Cardiac ventricle fibroblast (primary cell): ENCODE data around the gene POLH. TPM values are rescaled to one million over a fixed set of nuclear protein-coding genes. Genes with fewer than 3 reads are reported as not detected.

Source experiments
- total RNA-seq: library from RNA; depleted of rRNA; stranded (reverse); fragments of >200 nt; gene quantifications from 2 replicates; pipeline ENCODE4 v1.2.3, GENCODE V29; 2015

The POLH gene
- 16.8 and 17.8 TPM in 2 replicates for total RNA-seq

GRCh38 chr6:43575772-43576551, at the start of gene POLH, which contains the start of gene XPO5:
POLH (plus strand) TSS chr6:43576185; CDS start chr6:43582320, 6,135 bp downstream.
XPO5 (minus strand) TSS chr6:43576038; CDS start chr6:43575864, 174 bp downstream.

GRCh38 chr6:43629104-43629504, 53.1 kb downstream of the POLH start, which contains the start of gene GTPBP2:
GTPBP2 (minus strand) TSS chr6:43629264; CDS start chr6:43629162, 102 bp downstream.

GRCh38 chr6:43635387-43636307, 59.7 kb downstream of the POLH start, which contains the start of gene MAD2L1BP:
MAD2L1BP (plus strand) TSS chr6:43635840; CDS start chr6:43635876, 36 bp downstream.

DNA sequence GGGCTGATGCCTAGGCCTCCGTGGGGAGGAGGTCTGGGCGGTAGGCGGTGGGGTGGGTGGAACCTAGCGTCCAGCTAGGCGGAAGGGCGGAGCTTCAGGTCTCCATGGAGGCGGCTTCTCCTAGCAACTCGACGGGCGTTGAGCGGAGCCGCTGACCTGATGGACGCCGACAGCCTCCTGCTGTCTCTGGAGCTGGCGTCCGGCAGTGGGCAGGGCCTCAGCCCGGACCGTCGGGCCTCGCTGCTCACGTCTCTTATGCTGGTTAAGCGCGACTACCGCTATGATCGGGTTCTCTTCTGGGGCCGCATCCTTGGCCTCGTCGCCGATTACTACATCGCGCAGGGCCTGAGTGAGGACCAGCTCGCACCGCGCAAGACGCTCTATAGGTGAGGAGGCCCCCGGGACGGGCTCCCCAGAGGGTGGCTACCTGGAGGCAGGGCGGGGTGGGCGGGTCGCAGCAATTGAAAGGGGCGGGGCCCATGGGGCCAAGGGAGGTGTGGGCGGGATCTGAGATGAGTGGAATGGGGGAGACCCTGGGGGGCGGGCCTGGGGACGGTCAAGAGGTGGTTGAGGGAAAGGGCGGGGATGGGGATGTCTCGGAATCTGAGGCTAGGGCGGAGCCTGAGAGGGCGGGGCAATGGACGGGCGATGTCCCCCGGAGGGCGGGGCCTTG, 69.1 kb downstream of the POLH start, which contains the start of gene RSPH9:
RSPH9 (plus strand) TSS at position 97 of the 673 bp plus-strand sequence; CDS start at position 160, 63 bp downstream.

Other genes with a start within 250 kb of the POLH start
- 10.2 and 11.1 TPM in 2 replicates for gene ZNF318, start 206.5 kb upstream of the POLH start, total RNA-seq
- 7.9 and 10.6 TPM in 2 replicates for gene ABCC10, start 148.6 kb upstream of the POLH start, total RNA-seq
- not detected in 2 replicates for gene DLK2, start 120.6 kb upstream of the POLH start, total RNA-seq
- gene TJAP1, start 98.6 kb upstream of the POLH start, total RNA-seq, result 13.9 and 15.1 TPM in 2 replicates
- gene LRRC73, start 65.8 kb upstream of the POLH start, total RNA-seq, result 0.15 and 0.44 TPM in 2 replicates
- 110 and 136 TPM in 2 replicates for gene YIPF3, start 59.3 kb upstream of the POLH start, total RNA-seq
- 19.5 and 20.7 TPM in 2 replicates for gene POLR1C, start 59.1 kb upstream of the POLH start, total RNA-seq
- 13.0 and 19.6 TPM in 2 replicates for gene XPO5, start 147 bp upstream of the POLH start, total RNA-seq
- 16.6 and 18.0 TPM in 2 replicates for gene GTPBP2, start 53.1 kb downstream of the POLH start, total RNA-seq
- 15.7 and 17.4 TPM in 2 replicates for gene MAD2L1BP, start 59.7 kb downstream of the POLH start, total RNA-seq
- gene RSPH9, start 68.9 kb downstream of the POLH start, total RNA-seq, result 0.19 TPM in 1 of 2 replicates, not detected in the other
- 32.9 and 36.0 TPM in 2 replicates for gene MRPS18A, start 111.6 kb downstream of the POLH start, total RNA-seq
- 56.9 and 68.8 TPM in 2 replicates for gene VEGFA, start 194.0 kb downstream of the POLH start, total RNA-seq